Gastroesophageal sphincter (tissue), 3 donors: ENCODE results near the gene BABAM2.

Experiments used
- EP300 ChIP-seq: sonication (generic); formaldehyde crosslinking; IDR thresholded peaks from one replicate; pipeline ENCODE4 v1.6.1; 2017; ENCODE audit warnings: antibody characterized with exemption, mild to moderate bottlenecking
- POLR2A ChIP-seq, 2 donors: fragments of 450-650 bp; IDR thresholded peaks; one replicate each; pipeline ENCODE4 v1.6.1; 2017; ENCODE audit warnings: antibody characterized with exemption in 2 of 2, mild to moderate bottlenecking in 2 of 2, moderate library complexity in 1 of 2
- POLR2AphosphoS5 ChIP-seq: sonication (generic); formaldehyde crosslinking; IDR thresholded peaks from one replicate; pipeline ENCODE4 v1.6.1; 2017; ENCODE audit warnings: antibody characterized with exemption
- TF ChIP-seq, protein P1 (sequence below), 4 experiments: fragments of 200-600 bp in 2 of 4; fragments of 450-650 bp in 2 of 4; sonication (generic) in 1 of 4; IDR thresholded peaks; one replicate each; pipeline ENCODE4 v1.5.1; 2017 to 2019; ENCODE audit warnings: antibody characterized with exemption in 4 of 4, mild to moderate bottlenecking in 2 of 4, moderate library complexity in 2 of 4

DNA sequence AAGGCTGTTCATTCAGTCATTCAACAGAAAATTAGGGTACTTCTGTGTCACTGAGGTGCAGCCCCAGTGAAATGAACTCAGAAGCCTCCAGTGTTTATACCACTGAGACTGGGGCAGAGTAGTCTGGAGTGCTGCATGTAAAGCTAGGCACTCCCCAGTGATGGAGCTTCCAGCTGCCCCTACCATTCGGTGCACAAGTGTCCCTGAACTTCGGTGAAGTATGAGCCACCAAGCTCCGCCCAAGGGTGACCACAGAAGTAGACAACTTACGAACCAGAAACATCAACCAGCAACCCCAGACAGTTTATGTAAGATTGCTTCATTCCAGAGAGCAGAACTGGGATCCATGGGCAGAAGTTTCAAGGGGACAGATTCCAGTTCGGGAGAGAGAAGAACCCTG is 431.5 kb downstream of the BABAM2 start:
- TF ChIP-seq POLR2A (IDR thresholded peaks at IDR 0.05) = no peak
- TF ChIP-seq, protein P1, sequence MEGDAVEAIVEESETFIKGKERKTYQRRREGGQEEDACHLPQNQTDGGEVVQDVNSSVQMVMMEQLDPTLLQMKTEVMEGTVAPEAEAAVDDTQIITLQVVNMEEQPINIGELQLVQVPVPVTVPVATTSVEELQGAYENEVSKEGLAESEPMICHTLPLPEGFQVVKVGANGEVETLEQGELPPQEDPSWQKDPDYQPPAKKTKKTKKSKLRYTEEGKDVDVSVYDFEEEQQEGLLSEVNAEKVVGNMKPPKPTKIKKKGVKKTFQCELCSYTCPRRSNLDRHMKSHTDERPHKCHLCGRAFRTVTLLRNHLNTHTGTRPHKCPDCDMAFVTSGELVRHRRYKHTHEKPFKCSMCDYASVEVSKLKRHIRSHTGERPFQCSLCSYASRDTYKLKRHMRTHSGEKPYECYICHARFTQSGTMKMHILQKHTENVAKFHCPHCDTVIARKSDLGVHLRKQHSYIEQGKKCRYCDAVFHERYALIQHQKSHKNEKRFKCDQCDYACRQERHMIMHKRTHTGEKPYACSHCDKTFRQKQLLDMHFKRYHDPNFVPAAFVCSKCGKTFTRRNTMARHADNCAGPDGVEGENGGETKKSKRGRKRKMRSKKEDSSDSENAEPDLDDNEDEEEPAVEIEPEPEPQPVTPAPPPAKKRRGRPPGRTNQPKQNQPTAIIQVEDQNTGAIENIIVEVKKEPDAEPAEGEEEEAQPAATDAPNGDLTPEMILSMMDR (IDR thresholded peaks at IDR 0.05) = no peak
- no peak for TF ChIP-seq POLR2AphosphoS5
- no peak for TF ChIP-seq EP300
